Caco-2 (cell line): ENCODE data around the gene SLC22A16. TPM values are rescaled to one million over a fixed set of nuclear protein-coding genes. Genes with fewer than 3 reads are reported as not detected.

Source experiments
- BruUV-seq: library from RNA; stranded (reverse); fragments of 400-500 nt; replicated peaks from 2 replicates; lab custom pipeline; 2021; lab: Mats Ljungman, UMichigan
- CTCF ChIA-PET: fragments of 300-600 bp; sonication (Branson Sonifier 250); formaldehyde crosslinking; loops from one replicate; lab custom pipeline; 2022; ENCODE audit warnings: antibody characterized with exemption; lab: Charles Lee
- POLR2A ChIA-PET: fragments of 300-600 bp; sonication (Branson Sonifier 250); formaldehyde crosslinking; loops from one replicate; lab custom pipeline; 2022; ENCODE audit warnings: antibody characterized with exemption; lab: Charles Lee
- DNase-seq, 2 experiments: peaks; one replicate each; pipeline versions ENCODE4 v3.0.0 to v3.0.0-alpha.2; 2020 to 2022
- H3K27me3 ChIP-seq: replicated peaks from 2 replicates; pipeline ENCODE4 v1.6.0; 2011; ENCODE audit warnings: low read length; ENCODE audit not compliant: control insufficient read depth, insufficient read depth
- H3K36me3 ChIP-seq: 2 replicates; pipeline ENCODE4 v1.5.1; 2011; ENCODE audit warnings: low read length; ENCODE audit not compliant: control insufficient read depth, insufficient read depth
- H3K4me1 ChIP-seq: fragments of 250-450 bp; sonication (Bioruptor Pico); 2 replicates; pipeline ENCODE4 v1.5.1; 2020; ENCODE audit warnings: mild to moderate bottlenecking
- H3K4me3 ChIP-seq: 2 replicates; pipeline ENCODE4 v1.5.1; 2011; ENCODE audit warnings: low read depth, mild to moderate bottlenecking, control low read depth, low read length
- H3K9me3 ChIP-seq: fragments of 250-450 bp; sonication (Bioruptor Pico); 2 replicates; pipeline ENCODE4 v1.5.1; 2020; ENCODE audit warnings: mild to moderate bottlenecking, moderate library complexity
- H3K27ac Mint-ChIP-seq: one replicate; pipeline ENCODE4 v1.8.0; 2022; ENCODE audit warnings: mixed read lengths; ENCODE audit not compliant: unreplicated experiment
- H3K27me3 Mint-ChIP-seq: one replicate; pipeline ENCODE4 v1.8.0; 2022; ENCODE audit warnings: mixed read lengths; ENCODE audit not compliant: insufficient read depth, unreplicated experiment
- H3K36me3 Mint-ChIP-seq: one replicate; pipeline ENCODE4 v1.8.0; 2022; ENCODE audit warnings: mild to moderate bottlenecking, mixed read lengths; ENCODE audit not compliant: insufficient read depth, unreplicated experiment
- H3K4me1 Mint-ChIP-seq: one replicate; pipeline ENCODE4 v1.8.0; 2022; ENCODE audit warnings: low read depth, mixed read lengths; ENCODE audit not compliant: unreplicated experiment
- H3K4me3 Mint-ChIP-seq: one replicate; pipeline ENCODE4 v1.8.0; 2022; ENCODE audit warnings: mild to moderate bottlenecking, moderate library complexity, mixed read lengths; ENCODE audit not compliant: unreplicated experiment
- H3K9me3 Mint-ChIP-seq: one replicate; pipeline ENCODE4 v1.8.0; 2022; ENCODE audit warnings: mixed read lengths; ENCODE audit not compliant: unreplicated experiment
- intact Hi-C: fragments of 100-400 bp; cut with micrococcal nuclease; formaldehyde crosslinking; loops from one replicate; pipeline ENCODE4 v1.10.0; 2022; ENCODE audit not compliant: unreplicated experiment
- total RNA-seq: library from RNA; stranded (reverse); gene quantifications from 2 replicates; pipeline ENCODE4 v1.2.3, GENCODE V29; 2022
- TF ChIP-seq, protein P1 (sequence below), 2 experiments: fragments of 200-600 bp in 1 of 2; IDR thresholded peaks; 1 replicate in 1 of 2; 2 replicates in 1 of 2; pipeline versions ENCODE4 v1.5.1 to v1.8.0; 2011 to 2022; ENCODE audit warnings: antibody characterized with exemption in 1 of 2, control low read depth in 1 of 2, inconsistent platforms in 1 of 2, low read depth in 1 of 2, low read length in 1 of 2, mild to moderate bottlenecking in 1 of 2, moderate library complexity in 1 of 2; ENCODE audit not compliant: insufficient read depth in 1 of 2, severe bottlenecking in 1 of 2, unreplicated experiment in 1 of 2

SLC22A16 gene
- total RNA-seq, 1 experiment from 2014 or later: not detected

DNA sequence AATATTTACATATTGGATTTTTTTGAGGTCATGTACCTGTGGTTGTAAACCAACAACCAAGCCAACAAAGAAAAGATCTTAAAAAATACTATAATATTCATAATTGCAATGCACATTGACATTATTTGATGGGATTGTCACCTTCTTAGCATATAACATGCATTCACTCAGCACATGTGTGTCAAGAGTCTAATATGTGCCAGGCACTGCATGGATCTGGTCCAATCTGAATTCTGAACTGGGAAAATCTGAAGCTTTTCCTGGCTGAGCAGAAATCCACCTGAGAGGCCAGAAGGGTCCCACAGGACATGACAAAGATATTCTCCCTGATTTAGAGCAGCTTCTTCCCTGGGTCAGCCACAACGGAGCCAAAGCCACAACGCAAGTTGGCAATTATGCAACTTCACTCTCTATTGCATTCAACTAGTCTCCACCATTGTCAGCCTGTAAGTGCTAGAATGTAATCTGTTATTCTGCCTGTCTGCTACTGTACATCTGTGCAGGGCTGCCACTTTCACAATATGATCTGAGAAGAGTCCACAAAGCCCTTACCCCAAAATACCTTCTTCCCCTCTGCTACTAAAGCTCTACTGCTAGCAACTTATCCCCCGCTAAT lies 44.0 kb downstream of the SLC22A16 start:
- Mint-ChIP-seq H3K4me1 (no peaks in the 10 kb centered on the region), H3K4me3 (no peak overlapping the region), H3K36me3 (no peaks in the 10 kb centered on the region), H3K27ac (no peak overlapping the region), H3K9me3 (no peaks in the 10 kb centered on the region), H3K27me3 (peaks cover 8% of the 10 kb centered on the region)
- Histone ChIP-seq H3K36me3 (no peaks in the 10 kb centered on the region), H3K4me3 (no peak overlapping the region), H3K4me1 (no peaks in the 10 kb centered on the region), H3K27me3 (no peaks in the 10 kb centered on the region), H3K9me3 (no peaks in the 10 kb centered on the region)
- intact Hi-C loops: no loop called here
- DNase-seq: no peak
- TF ChIP-seq, protein P1, sequence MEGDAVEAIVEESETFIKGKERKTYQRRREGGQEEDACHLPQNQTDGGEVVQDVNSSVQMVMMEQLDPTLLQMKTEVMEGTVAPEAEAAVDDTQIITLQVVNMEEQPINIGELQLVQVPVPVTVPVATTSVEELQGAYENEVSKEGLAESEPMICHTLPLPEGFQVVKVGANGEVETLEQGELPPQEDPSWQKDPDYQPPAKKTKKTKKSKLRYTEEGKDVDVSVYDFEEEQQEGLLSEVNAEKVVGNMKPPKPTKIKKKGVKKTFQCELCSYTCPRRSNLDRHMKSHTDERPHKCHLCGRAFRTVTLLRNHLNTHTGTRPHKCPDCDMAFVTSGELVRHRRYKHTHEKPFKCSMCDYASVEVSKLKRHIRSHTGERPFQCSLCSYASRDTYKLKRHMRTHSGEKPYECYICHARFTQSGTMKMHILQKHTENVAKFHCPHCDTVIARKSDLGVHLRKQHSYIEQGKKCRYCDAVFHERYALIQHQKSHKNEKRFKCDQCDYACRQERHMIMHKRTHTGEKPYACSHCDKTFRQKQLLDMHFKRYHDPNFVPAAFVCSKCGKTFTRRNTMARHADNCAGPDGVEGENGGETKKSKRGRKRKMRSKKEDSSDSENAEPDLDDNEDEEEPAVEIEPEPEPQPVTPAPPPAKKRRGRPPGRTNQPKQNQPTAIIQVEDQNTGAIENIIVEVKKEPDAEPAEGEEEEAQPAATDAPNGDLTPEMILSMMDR (IDR thresholded peaks at IDR 0.05; ENCODE audit: insufficient read depth in 1 of 2, low read depth in 1 of 2, low read length in 1 of 2, severe bottlenecking in 1 of 2, unreplicated experiment in 1 of 2): no peak
- no TSS peak for BruUV-seq
- CTCF ChIA-PET: no interaction called here
- POLR2A ChIA-PET: no interaction called here

DNA sequence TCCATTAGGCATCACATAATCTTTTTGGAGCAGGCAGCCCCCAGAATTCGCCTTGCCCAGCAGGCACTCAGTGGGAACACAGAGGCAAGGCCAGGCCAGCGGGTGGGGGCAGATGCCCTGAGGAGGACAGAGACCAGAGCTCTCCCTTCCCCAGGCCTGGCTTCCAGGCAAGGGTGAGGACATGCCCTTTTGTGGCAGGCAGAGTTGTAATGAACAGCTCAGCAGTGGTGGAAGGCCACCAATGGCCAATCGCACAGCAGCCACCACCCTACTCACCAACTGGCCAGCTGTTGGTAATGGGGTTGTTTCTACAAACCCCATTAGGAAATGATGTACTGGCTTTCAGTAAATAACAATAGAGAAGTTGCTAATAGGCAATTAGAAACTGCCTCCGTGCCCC lies 45.7 kb downstream of the SLC22A16 start:
- Mint-ChIP-seq H3K36me3 (no peaks in the 10 kb centered on the region), H3K4me1 (no peaks in the 10 kb centered on the region), H3K4me3 (no peak overlapping the region), H3K9me3 (no peaks in the 10 kb centered on the region), H3K27me3 (peaks cover 11% of the 10 kb centered on the region), H3K27ac (no peak overlapping the region)
- POLR2A ChIA-PET: no interaction called here
- CTCF ChIA-PET: no interaction called here
- H3K4me3 ChIP-seq: no peak overlapping the region
- H3K9me3 ChIP-seq: no peaks in the 10 kb centered on the region
- TF ChIP-seq, protein P1 (IDR thresholded peaks at IDR 0.05; ENCODE audit: insufficient read depth in 1 of 2, low read depth in 1 of 2, low read length in 1 of 2, severe bottlenecking in 1 of 2, unreplicated experiment in 1 of 2): no peak
- no peaks in the 10 kb centered on the region for H3K27me3 ChIP-seq
- no TSS peak for BruUV-seq
- H3K36me3 ChIP-seq: no peaks in the 10 kb centered on the region
- no peak for DNase-seq
- no peaks in the 10 kb centered on the region for H3K4me1 ChIP-seq
- intact Hi-C loops: no loop called here

DNA sequence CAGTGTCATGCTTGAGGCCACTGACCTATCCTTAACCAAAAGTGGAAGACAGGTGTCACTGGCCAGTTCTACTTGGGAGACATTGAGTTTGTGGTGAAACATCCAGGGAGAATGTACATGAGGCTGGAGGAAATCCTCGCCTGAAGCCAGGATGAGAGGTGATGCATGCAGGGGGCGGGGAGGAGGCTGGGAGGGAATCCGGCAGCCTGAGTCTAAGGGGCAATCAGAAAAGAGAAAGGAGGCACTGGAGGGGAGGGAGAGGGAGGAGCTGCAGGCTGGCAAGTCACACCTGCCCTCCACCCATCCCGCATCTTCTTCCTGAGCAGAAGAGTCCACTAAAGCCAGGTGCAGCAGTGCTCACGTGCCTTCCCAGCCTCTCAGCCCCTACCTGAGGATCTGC lies 46.2 kb downstream of the SLC22A16 start:
- intact Hi-C loops: no loop called here
- Histone ChIP-seq H3K27me3 (no peaks in the 10 kb centered on the region), H3K4me3 (no peak overlapping the region), H3K4me1 (no peaks in the 10 kb centered on the region), H3K9me3 (no peaks in the 10 kb centered on the region), H3K36me3 (no peaks in the 10 kb centered on the region)
- TF ChIP-seq, protein P1 (IDR thresholded peaks at IDR 0.05; ENCODE audit: insufficient read depth in 1 of 2, low read depth in 1 of 2, low read length in 1 of 2, severe bottlenecking in 1 of 2, unreplicated experiment in 1 of 2): no peak
- CTCF ChIA-PET: no interaction called here
- Mint-ChIP-seq H3K27me3 (peaks cover 11% of the 10 kb centered on the region), H3K36me3 (no peaks in the 10 kb centered on the region), H3K4me3 (no peak overlapping the region), H3K9me3 (no peaks in the 10 kb centered on the region), H3K4me1 (no peaks in the 10 kb centered on the region), H3K27ac (no peak overlapping the region)
- POLR2A ChIA-PET: no interaction called here
- BruUV-seq: no TSS peak
- DNase-seq: no peak
